ENCODE results near the gene PGGHG.

PGGHG gene

DNA sequence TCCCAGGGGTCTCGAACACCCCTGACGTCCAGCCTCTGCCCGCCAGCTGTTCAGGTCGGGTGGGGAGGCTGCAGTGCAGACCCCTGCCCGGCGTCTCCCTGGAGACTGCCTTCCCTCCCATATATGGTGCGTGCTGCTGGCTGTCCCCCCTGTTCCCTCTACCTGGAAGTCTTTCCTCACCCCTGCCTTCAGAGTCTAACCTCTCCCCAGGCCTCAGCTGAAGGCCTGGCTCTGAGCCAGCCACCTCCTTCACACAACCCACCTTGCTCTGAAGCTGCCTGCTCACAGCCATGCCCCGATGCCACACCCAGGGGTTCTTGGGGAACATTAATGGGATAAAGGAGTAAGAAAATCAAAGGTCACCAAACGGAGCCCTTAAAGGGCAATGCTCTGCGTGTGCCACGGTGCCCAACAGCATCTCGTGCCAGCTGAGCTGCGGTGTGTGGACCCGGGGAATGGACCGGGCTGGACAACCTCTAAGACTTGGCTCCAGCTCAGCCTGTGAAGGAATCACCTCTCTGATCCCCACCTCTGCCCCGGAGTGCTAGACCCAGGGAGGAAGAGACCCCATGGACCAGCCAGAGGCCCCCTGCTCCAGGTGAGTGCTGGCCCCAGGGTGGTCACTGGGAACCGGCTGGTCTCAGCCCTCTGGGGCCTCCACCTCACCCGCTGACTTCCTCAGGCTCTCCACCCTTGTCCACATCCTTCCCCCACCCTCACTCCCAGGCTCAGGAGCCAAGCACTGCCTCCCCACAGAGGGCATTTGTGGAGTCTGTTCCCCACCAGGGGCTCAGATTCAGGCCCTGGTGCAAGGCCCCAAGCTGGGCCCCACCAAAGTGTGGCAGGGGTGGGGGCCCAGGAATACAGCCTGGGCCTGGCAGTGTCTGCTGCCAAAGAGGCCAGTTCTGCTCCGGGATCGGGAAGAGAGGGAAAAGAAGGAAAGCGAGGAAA, 10.7 kb upstream of the PGGHG start, which contains the start of gene NLRP6:
TSS of gene NLRP6 (plus strand) at position 407 of the 951 bp plus-strand sequence. CDS start at position 570, 163 bp downstream.
- TF ChIP-seq, protein P1, sequence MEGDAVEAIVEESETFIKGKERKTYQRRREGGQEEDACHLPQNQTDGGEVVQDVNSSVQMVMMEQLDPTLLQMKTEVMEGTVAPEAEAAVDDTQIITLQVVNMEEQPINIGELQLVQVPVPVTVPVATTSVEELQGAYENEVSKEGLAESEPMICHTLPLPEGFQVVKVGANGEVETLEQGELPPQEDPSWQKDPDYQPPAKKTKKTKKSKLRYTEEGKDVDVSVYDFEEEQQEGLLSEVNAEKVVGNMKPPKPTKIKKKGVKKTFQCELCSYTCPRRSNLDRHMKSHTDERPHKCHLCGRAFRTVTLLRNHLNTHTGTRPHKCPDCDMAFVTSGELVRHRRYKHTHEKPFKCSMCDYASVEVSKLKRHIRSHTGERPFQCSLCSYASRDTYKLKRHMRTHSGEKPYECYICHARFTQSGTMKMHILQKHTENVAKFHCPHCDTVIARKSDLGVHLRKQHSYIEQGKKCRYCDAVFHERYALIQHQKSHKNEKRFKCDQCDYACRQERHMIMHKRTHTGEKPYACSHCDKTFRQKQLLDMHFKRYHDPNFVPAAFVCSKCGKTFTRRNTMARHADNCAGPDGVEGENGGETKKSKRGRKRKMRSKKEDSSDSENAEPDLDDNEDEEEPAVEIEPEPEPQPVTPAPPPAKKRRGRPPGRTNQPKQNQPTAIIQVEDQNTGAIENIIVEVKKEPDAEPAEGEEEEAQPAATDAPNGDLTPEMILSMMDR (IDR thresholded peaks at IDR 0.05): no peak
- Histone ChIP-seq H3K9ac (no peak within 1 kb of the TSS), H3K36me3 (ENCODE audit: control insufficient read depth, insufficient read depth, low read length) (no peaks in the 10 kb centered on the region), H2AFZ (no peak within 1 kb of the TSS), H3K4me1 (no peaks in the 10 kb centered on the region), H3K27me3 (ENCODE audit: control insufficient read depth, insufficient read depth, low read length) (no peaks in the 10 kb centered on the region), H3K9me3 (ENCODE audit: control insufficient read depth, low read length) (no peaks in the 10 kb centered on the region), H3K4me2 (ENCODE audit: low read length) (no peak within 1 kb of the TSS), H3K79me2 (no peaks in the 10 kb centered on the region), H3K4me3 (ENCODE audit: low read depth, low read length) (no peak within 1 kb of the TSS), H3K27ac (no peak within 1 kb of the TSS)

DNA sequence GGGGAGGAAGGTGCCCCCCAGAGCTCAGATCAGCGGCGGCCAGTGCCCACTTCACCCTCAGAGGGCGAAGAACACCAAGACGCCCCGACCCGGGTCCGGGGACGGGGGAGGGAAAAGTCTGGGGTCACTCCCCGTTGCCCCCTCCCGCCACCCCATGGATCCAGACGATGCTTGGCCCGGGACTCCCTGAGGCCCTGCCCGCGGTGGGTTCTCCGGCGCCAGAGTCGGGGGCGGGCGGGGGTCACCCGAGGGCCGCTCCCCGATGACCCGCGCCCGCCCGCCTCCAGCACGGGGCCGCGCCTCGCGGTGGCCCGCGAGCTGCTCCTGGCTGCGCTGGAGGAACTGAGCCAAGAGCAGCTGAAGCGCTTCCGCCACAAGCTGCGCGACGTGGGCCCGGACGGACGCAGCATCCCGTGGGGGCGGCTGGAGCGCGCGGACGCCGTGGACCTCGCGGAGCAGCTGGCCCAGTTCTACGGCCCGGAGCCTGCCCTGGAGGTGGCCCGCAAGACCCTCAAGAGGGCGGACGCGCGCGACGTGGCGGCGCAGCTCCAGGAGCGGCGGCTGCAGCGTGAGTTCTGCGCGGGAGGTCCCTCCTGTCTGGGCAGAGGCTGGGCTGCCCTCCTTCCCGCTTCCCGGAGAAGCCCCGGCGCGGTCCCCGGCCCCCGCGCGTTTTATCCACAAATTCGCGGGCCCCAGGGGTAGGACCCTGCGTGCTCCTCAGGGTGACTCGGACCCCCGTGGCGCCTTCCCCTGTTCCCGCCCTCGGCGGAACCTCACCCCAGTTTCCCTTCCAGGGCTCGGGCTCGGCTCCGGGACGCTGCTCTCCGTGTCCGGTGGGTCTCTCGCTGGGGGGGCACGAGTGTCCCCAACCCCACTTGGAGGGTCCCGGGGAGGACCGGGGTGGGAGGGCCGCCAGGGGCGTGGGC, 9.6 kb upstream of the PGGHG start:
- no peaks in the 10 kb centered on the region for H3K9me3 ChIP-seq (ENCODE audit: control insufficient read depth, low read length)
- H3K9ac ChIP-seq: no peak overlapping the region
- H3K27ac ChIP-seq: no peak overlapping the region
- no peak overlapping the region for H3K4me2 ChIP-seq (ENCODE audit: low read length)
- H3K4me1 ChIP-seq: no peaks in the 10 kb centered on the region
- H3K4me3 ChIP-seq (ENCODE audit: low read depth, low read length): no peak overlapping the region
- TF ChIP-seq, protein P1 (IDR thresholded peaks at IDR 0.05): no peak
- no peaks in the 10 kb centered on the region for H3K79me2 ChIP-seq
- no peaks in the 10 kb centered on the region for H3K27me3 ChIP-seq (ENCODE audit: control insufficient read depth, insufficient read depth, low read length)
- H2AFZ ChIP-seq: no peak overlapping the region
- no peaks in the 10 kb centered on the region for H3K36me3 ChIP-seq (ENCODE audit: control insufficient read depth, insufficient read depth, low read length)

DNA sequence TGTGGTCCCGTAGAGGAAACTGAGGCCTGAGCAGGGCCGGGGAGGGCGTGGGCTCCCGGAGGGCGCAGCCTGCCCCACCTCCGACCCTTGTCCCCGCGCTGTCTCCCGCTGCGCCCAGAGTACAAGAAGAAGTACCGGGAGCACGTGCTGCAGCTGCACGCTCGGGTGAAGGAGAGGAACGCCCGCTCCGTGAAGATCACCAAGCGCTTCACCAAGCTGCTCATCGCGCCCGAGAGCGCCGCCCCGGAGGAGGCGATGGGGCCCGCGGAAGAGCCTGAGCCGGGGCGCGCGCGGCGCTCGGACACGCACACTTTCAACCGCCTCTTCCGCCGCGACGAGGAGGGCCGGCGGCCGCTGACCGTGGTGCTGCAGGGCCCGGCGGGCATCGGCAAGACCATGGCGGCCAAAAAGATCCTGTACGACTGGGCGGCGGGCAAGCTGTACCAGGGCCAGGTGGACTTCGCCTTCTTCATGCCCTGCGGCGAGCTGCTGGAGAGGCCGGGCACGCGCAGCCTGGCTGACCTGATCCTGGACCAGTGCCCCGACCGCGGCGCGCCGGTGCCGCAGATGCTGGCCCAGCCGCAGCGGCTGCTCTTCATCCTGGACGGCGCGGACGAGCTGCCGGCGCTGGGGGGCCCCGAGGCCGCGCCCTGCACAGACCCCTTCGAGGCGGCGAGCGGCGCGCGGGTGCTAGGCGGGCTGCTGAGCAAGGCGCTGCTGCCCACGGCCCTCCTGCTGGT, 8.8 kb upstream of the PGGHG start:
- Histone ChIP-seq H3K4me3 (ENCODE audit: low read depth, low read length) (no peak overlapping the region), H2AFZ (peak overlapping the region; percentile 7), H3K27me3 (ENCODE audit: control insufficient read depth, insufficient read depth, low read length) (no peaks in the 10 kb centered on the region), H3K4me2 (ENCODE audit: low read length) (no peak overlapping the region), H3K27ac (no peak overlapping the region), H3K9me3 (ENCODE audit: control insufficient read depth, low read length) (no peaks in the 10 kb centered on the region), H3K4me1 (no peaks in the 10 kb centered on the region), H3K79me2 (no peaks in the 10 kb centered on the region), H3K9ac (no peak overlapping the region), H3K36me3 (ENCODE audit: control insufficient read depth, insufficient read depth, low read length) (no peaks in the 10 kb centered on the region)
- TF ChIP-seq, protein P1 (IDR thresholded peaks at IDR 0.05): no peak

DNA sequence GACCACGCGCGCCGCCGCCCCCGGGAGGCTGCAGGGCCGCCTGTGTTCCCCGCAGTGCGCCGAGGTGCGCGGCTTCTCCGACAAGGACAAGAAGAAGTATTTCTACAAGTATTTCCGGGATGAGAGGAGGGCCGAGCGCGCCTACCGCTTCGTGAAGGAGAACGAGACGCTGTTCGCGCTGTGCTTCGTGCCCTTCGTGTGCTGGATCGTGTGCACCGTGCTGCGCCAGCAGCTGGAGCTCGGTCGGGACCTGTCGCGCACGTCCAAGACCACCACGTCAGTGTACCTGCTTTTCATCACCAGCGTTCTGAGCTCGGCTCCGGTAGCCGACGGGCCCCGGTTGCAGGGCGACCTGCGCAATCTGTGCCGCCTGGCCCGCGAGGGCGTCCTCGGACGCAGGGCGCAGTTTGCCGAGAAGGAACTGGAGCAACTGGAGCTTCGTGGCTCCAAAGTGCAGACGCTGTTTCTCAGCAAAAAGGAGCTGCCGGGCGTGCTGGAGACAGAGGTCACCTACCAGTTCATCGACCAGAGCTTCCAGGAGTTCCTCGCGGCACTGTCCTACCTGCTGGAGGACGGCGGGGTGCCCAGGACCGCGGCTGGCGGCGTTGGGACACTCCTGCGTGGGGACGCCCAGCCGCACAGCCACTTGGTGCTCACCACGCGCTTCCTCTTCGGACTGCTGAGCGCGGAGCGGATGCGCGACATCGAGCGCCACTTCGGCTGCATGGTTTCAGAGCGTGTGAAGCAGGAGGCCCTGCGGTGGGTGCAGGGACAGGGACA, 8.0 kb upstream of the PGGHG start:
- TF ChIP-seq, protein P1 (IDR thresholded peaks at IDR 0.05): no peak
- H3K4me3 ChIP-seq (ENCODE audit: low read depth, low read length): no peak overlapping the region
- H3K4me2 ChIP-seq (ENCODE audit: low read length): no peak overlapping the region

More for the DNA sequence above, 8.0 kb upstream of the PGGHG start:
- Histone ChIP-seq H2AFZ (no peak overlapping the region), H3K9me3 (ENCODE audit: control insufficient read depth, low read length) (no peaks in the 10 kb centered on the region), H3K27me3 (ENCODE audit: control insufficient read depth, insufficient read depth, low read length) (no peaks in the 10 kb centered on the region), H3K4me1 (no peaks in the 10 kb centered on the region), H3K27ac (no peak overlapping the region), H3K79me2 (no peaks in the 10 kb centered on the region), H3K9ac (no peak overlapping the region), H3K36me3 (ENCODE audit: control insufficient read depth, insufficient read depth, low read length) (no peaks in the 10 kb centered on the region)

Measured in parathyroid adenoma (tissue), 2 donors.